ENCODE measurements around the gene PUSL1. TPM values are rescaled to one million over a fixed set of nuclear protein-coding genes. Genes with fewer than 3 reads are reported as not detected.

Gene PUSL1
- total and polyA plus RNA-seq, 2 experiments from 2014 or later: 41.5 to 55.8 TPM

- Histone ChIP-seq H3F3A (replicated peaks; ENCODE audit: low read depth) (0 out of 2 replicates have a peak, but pooled peaks cover 3% of the 10 kb centered on the region), H3K4me1 (ENCODE audit: insufficient read depth) (no peaks in the 10 kb centered on the region), H3K79me2 (replicated peaks; ENCODE audit: insufficient read depth) (peaks cover 50% of the 10 kb centered on the region), H3K4me2 (peak overlapping the region; percentile 83), H3K27ac (ENCODE audit: low read depth) (no peak overlapping the region), H2AFZ (no peak overlapping the region), H3K36me3 (ENCODE audit: insufficient read depth) (no peaks in the 10 kb centered on the region), H4K20me1 (replicated peaks; ENCODE audit: insufficient read depth) (peaks cover 5% of the 10 kb centered on the region; the same call in 1 of the 2 replicates), H3K27me3 (ENCODE audit: insufficient read depth) (no peaks in the 10 kb centered on the region), H3K4me3 (peak overlapping the region; percentile 85), H3K9me2 (ENCODE audit: insufficient read depth) (no peaks in the 10 kb centered on the region)
- peaks cover 11% of the 10 kb centered on the region for H3K4me1 Mint-ChIP-seq
- peak overlapping the region; percentile 82; the same call in 2 of the 3 replicates for H3K4me3 Mint-ChIP-seq
- DNase-seq (ENCODE audit: low spot score) (no peak), ATAC-seq (peak; percentile 15)
- H3K27ac Mint-ChIP-seq: no peak overlapping the region
- TF ChIP-seq EZH2 (IDR thresholded peaks at IDR 0.05; ENCODE audit: low read depth, unreplicated experiment): no peak
- no peak for TF ChIP-seq EZH2phosphoT487 (IDR thresholded peaks at IDR 0.05; ENCODE audit: unreplicated experiment)
- no peak for TF ChIP-seq NANOG (IDR thresholded peaks at IDR 0.05; ENCODE audit: borderline replicate concordance)
- TF ChIP-seq ZNF331 (CRISPR knock-in tag; IDR thresholded peaks at IDR 0.05; ENCODE audit: low read depth): no peak
- TF ChIP-seq, protein P1, sequence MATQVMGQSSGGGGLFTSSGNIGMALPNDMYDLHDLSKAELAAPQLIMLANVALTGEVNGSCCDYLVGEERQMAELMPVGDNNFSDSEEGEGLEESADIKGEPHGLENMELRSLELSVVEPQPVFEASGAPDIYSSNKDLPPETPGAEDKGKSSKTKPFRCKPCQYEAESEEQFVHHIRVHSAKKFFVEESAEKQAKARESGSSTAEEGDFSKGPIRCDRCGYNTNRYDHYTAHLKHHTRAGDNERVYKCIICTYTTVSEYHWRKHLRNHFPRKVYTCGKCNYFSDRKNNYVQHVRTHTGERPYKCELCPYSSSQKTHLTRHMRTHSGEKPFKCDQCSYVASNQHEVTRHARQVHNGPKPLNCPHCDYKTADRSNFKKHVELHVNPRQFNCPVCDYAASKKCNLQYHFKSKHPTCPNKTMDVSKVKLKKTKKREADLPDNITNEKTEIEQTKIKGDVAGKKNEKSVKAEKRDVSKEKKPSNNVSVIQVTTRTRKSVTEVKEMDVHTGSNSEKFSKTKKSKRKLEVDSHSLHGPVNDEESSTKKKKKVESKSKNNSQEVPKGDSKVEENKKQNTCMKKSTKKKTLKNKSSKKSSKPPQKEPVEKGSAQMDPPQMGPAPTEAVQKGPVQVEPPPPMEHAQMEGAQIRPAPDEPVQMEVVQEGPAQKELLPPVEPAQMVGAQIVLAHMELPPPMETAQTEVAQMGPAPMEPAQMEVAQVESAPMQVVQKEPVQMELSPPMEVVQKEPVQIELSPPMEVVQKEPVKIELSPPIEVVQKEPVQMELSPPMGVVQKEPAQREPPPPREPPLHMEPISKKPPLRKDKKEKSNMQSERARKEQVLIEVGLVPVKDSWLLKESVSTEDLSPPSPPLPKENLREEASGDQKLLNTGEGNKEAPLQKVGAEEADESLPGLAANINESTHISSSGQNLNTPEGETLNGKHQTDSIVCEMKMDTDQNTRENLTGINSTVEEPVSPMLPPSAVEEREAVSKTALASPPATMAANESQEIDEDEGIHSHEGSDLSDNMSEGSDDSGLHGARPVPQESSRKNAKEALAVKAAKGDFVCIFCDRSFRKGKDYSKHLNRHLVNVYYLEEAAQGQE (IDR thresholded peaks at IDR 0.05; ENCODE audit: unreplicated experiment): no peak
- TF ChIP-seq ETS1 (IDR thresholded peaks at IDR 0.05): no peak
- TF ChIP-seq, protein P2, sequence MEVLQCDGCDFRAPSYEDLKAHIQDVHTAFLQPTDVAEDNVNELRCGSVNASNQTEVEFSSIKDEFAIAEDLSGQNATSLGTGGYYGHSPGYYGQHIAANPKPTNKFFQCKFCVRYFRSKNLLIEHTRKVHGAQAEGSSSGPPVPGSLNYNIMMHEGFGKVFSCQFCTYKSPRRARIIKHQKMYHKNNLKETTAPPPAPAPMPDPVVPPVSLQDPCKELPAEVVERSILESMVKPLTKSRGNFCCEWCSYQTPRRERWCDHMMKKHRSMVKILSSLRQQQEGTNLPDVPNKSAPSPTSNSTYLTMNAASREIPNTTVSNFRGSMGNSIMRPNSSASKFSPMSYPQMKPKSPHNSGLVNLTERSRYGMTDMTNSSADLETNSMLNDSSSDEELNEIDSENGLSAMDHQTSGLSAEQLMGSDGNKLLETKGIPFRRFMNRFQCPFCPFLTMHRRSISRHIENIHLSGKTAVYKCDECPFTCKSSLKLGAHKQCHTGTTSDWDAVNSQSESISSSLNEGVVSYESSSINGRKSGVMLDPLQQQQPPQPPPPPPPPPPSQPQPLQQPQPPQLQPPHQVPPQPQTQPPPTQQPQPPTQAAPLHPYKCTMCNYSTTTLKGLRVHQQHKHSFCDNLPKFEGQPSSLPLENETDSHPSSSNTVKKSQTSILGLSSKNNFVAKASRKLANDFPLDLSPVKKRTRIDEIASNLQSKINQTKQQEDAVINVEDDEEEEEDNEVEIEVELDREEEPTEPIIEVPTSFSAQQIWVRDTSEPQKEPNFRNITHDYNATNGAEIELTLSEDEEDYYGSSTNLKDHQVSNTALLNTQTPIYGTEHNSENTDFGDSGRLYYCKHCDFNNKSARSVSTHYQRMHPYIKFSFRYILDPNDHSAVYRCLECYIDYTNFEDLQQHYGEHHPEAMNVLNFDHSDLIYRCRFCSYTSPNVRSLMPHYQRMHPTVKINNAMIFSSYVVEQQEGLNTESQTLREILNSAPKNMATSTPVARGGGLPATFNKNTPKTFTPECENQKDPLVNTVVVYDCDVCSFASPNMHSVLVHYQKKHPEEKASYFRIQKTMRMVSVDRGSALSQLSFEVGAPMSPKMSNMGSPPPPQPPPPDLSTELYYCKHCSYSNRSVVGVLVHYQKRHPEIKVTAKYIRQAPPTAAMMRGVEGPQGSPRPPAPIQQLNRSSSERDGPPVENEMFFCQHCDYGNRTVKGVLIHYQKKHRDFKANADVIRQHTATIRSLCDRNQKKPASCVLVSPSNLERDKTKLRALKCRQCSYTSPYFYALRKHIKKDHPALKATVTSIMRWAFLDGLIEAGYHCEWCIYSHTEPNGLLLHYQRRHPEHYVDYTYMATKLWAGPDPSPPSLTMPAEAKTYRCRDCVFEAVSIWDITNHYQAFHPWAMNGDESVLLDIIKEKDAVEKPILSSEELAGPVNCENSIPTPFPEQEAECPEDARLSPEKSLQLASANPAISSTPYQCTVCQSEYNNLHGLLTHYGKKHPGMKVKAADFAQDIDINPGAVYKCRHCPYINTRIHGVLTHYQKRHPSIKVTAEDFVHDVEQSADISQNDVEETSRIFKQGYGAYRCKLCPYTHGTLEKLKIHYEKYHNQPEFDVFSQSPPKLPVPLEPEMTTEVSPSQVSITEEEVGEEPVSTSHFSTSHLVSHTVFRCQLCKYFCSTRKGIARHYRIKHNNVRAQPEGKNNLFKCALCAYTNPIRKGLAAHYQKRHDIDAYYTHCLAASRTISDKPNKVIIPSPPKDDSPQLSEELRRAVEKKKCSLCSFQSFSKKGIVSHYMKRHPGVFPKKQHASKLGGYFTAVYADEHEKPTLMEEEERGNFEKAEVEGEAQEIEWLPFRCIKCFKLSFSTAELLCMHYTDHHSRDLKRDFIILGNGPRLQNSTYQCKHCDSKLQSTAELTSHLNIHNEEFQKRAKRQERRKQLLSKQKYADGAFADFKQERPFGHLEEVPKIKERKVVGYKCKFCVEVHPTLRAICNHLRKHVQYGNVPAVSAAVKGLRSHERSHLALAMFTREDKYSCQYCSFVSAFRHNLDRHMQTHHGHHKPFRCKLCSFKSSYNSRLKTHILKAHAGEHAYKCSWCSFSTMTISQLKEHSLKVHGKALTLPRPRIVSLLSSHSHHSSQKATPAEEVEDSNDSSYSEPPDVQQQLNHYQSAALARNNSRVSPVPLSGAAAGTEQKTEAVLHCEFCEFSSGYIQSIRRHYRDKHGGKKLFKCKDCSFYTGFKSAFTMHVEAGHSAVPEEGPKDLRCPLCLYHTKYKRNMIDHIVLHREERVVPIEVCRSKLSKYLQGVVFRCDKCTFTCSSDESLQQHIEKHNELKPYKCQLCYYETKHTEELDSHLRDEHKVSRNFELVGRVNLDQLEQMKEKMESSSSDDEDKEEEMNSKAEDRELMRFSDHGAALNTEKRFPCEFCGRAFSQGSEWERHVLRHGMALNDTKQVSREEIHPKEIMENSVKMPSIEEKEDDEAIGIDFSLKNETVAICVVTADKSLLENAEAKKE (CRISPR knock-in tag; IDR thresholded peaks at IDR 0.05): no peak
- TF ChIP-seq ZNF114 (CRISPR knock-in tag; IDR thresholded peaks at IDR 0.05): no peak
- TF ChIP-seq, protein P3, sequence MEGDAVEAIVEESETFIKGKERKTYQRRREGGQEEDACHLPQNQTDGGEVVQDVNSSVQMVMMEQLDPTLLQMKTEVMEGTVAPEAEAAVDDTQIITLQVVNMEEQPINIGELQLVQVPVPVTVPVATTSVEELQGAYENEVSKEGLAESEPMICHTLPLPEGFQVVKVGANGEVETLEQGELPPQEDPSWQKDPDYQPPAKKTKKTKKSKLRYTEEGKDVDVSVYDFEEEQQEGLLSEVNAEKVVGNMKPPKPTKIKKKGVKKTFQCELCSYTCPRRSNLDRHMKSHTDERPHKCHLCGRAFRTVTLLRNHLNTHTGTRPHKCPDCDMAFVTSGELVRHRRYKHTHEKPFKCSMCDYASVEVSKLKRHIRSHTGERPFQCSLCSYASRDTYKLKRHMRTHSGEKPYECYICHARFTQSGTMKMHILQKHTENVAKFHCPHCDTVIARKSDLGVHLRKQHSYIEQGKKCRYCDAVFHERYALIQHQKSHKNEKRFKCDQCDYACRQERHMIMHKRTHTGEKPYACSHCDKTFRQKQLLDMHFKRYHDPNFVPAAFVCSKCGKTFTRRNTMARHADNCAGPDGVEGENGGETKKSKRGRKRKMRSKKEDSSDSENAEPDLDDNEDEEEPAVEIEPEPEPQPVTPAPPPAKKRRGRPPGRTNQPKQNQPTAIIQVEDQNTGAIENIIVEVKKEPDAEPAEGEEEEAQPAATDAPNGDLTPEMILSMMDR (conservative IDR thresholded peaks at IDR 0.05; ENCODE audit: low read depth in 2 of 2): no peak
- no peak for TF ChIP-seq POLR2AphosphoS5 (IDR thresholded peaks at IDR 0.05; ENCODE audit: low read depth)
- no peak for TF ChIP-seq CREB1 (CRISPR knock-in tag; IDR thresholded peaks at IDR 0.05; ENCODE audit: low read depth)
- no peak for TF ChIP-seq JUNB (IDR thresholded peaks at IDR 0.05; ENCODE audit: unreplicated experiment)
- no peak for TF ChIP-seq STAT1 (IDR thresholded peaks at IDR 0.05; ENCODE audit: unreplicated experiment)
- no peaks in the 10 kb centered on the region; the same call in 2 of the 3 replicates for H3K9me3 Mint-ChIP-seq
- peaks cover 21% of the 10 kb centered on the region for H3K27me3 Mint-ChIP-seq (ENCODE audit: insufficient read depth, low read depth, poor library complexity)
- H3K36me3 Mint-ChIP-seq (ENCODE audit: low read depth): peaks cover 20% of the 10 kb centered on the region
Measured at GRCh38 chr1:1324084-1324523, 15.7 kb downstream of the PUSL1 start.

Data from GM23338 (cell line).